HFF-Myc (cell line): ENCODE results near the gene ZNF157.

Experiments used
- DNase-seq: peaks from one replicate; pipeline ENCODE4 v3.0.0-alpha.2; 2011; ENCODE audit warnings: low read depth; ENCODE audit errors: extremely low read depth
- H3K4me3 ChIP-seq: replicated peaks from 2 replicates; pipeline ENCODE4 v1.5.1; 2011; ENCODE audit warnings: low read depth, mild to moderate bottlenecking, control low read depth, low read length
- TF ChIP-seq, protein P1 (sequence below): IDR thresholded peaks from 2 replicates; pipeline ENCODE4 v1.5.1; 2012; ENCODE audit warnings: mild to moderate bottlenecking, low read depth, low read length, control low read depth; ENCODE audit errors: missing control alignments

ZNF157 gene

DNA sequence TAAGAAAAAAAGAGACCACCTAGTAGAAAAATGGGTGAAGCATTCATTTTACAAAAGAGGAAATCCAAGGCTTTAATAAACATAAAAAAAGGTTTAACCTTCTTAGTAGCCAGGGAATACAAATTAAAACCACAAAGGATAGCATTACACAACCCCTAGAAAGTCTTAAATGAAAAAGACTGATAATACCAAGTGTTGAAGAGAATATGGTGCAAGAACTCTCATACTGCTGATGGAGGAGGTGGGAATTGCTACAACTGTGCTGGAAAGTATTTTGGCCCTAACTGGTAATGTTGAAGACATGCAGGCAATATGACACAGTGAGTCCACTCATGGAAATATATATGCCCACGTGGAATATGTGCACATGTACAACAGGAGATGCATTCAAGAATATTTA is 90.2 kb downstream of the ZNF157 start:
- H3K4me3 ChIP-seq, result no peak overlapping the region
- DNase-seq, result no peak
- TF ChIP-seq, protein P1, sequence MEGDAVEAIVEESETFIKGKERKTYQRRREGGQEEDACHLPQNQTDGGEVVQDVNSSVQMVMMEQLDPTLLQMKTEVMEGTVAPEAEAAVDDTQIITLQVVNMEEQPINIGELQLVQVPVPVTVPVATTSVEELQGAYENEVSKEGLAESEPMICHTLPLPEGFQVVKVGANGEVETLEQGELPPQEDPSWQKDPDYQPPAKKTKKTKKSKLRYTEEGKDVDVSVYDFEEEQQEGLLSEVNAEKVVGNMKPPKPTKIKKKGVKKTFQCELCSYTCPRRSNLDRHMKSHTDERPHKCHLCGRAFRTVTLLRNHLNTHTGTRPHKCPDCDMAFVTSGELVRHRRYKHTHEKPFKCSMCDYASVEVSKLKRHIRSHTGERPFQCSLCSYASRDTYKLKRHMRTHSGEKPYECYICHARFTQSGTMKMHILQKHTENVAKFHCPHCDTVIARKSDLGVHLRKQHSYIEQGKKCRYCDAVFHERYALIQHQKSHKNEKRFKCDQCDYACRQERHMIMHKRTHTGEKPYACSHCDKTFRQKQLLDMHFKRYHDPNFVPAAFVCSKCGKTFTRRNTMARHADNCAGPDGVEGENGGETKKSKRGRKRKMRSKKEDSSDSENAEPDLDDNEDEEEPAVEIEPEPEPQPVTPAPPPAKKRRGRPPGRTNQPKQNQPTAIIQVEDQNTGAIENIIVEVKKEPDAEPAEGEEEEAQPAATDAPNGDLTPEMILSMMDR, result no peak
